ENCODE results near the gene DCLK1. TPM values are rescaled to one million over a fixed set of nuclear protein-coding genes. Genes with fewer than 3 reads are reported as not detected.

The DCLK1 gene
- total RNA-seq, 4 donors from 2014 or later = 3.8 to 10.0 (median 8.2) TPM

GRCh38 chr13:36051082-36051481 is 80.1 kb downstream of the DCLK1 start:
- Histone ChIP-seq H3K4me1 (no peaks in the 10 kb centered on the region), H3K4me3 (no peak overlapping the region), H3K27me3 (no peaks in the 10 kb centered on the region), H3K27ac (no peak overlapping the region), H3K36me3 (no peaks in the 10 kb centered on the region), H3K9me3 (no peaks in the 10 kb centered on the region)
- TF ChIP-seq POLR2A (IDR thresholded peaks at IDR 0.05) (no peak), CTCF (IDR thresholded peaks at IDR 0.05 in 4 of 5, conservative IDR thresholded peaks at IDR 0.05 in 1 of 5) (no peak)
- DNase-seq (no peak), ATAC-seq (peak; percentile 36 to 44)
- in situ Hi-C loops (cut with MboI; ENCODE audit: low sequenced_read_pairs in 4 of 4) (no loop called here), intact Hi-C loops (cut with DNase I; ENCODE audit: low total_unique reads) (no loop called here)

DNA sequence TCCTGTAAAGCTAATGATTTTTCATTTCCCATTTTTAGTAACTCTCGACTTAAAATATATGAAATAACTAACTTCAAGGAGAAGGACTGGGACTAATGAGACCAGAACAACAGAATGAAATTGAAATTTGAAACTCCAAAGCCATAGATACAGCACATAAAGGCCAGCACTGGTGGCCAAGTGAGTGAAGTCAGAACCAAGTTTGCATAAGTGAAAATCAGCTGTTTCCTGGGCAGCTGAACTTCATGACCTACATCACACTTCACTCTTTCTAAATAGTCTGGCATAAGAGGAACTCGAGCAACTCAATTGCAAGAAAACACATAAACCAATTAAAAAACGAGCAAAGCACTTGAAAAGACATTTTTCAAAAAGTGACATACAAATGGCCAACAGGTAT is 84.5 kb downstream of the DCLK1 start:
- no peak overlapping the region for H3K4me3 ChIP-seq
- H3K4me1 ChIP-seq = no peaks in the 10 kb centered on the region
- intact Hi-C loops (cut with DNase I; ENCODE audit: low total_unique reads) = no loop called here
- H3K27me3 ChIP-seq = no peaks in the 10 kb centered on the region
- no peak for DNase-seq
- no peaks in the 10 kb centered on the region for H3K9me3 ChIP-seq
- H3K36me3 ChIP-seq = no peaks in the 10 kb centered on the region
- no peak for ATAC-seq
- TF ChIP-seq CTCF (IDR thresholded peaks at IDR 0.05 in 4 of 5, conservative IDR thresholded peaks at IDR 0.05 in 1 of 5) (no peak), POLR2A (IDR thresholded peaks at IDR 0.05) (no peak)
- no peak overlapping the region for H3K27ac ChIP-seq
- in situ Hi-C loops (cut with MboI; ENCODE audit: low sequenced_read_pairs in 4 of 4) = no loop called here

- intact Hi-C loops (cut with DNase I; ENCODE audit: low total_unique reads) = no loop called here
- in situ Hi-C loops (cut with MboI; ENCODE audit: low sequenced_read_pairs in 4 of 4) = no loop called here
Measured at GRCh38 chr13:36038785-36039555, 92.2 kb downstream of the DCLK1 start.

DNA sequence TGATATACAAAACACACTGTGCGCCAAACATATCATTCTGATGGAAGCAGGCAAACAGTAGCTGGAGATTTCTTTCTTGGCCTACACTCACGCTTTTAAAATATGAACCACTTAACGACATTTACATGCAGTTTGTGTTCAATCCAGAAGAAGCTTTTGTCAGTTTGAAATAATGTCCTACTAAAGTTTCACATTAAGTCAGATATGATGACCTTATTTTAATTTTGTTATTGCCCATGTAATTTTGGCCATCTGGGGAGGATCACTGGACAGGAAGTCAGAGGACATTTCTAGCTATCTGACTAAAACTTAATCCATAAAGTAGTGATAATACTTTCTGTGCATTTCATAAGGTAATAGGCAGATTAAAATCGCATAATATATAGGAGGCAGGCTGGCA is 98.1 kb downstream of the DCLK1 start:
- H3K36me3 ChIP-seq = no peaks in the 10 kb centered on the region
- H3K9me3 ChIP-seq = no peaks in the 10 kb centered on the region
- in situ Hi-C loops (cut with MboI; ENCODE audit: low sequenced_read_pairs in 4 of 4) = no loop called here
- no peak for ATAC-seq
- H3K4me1 ChIP-seq = no peaks in the 10 kb centered on the region
- TF ChIP-seq CTCF (IDR thresholded peaks at IDR 0.05 in 4 of 5, conservative IDR thresholded peaks at IDR 0.05 in 1 of 5) (no peak), POLR2A (IDR thresholded peaks at IDR 0.05) (no peak)
- H3K27ac ChIP-seq = no peak overlapping the region
- H3K27me3 ChIP-seq = no peaks in the 10 kb centered on the region
- no peak overlapping the region for H3K4me3 ChIP-seq
- no peak for DNase-seq
- intact Hi-C loops (cut with DNase I; ENCODE audit: low total_unique reads) = no loop called here

More at GRCh38 chr13:36038785-36039555, 92.2 kb downstream of the DCLK1 start:
- peaks cover 0 to 8% of the 10 kb centered on the region in 2 donors for H3K4me1 ChIP-seq
- H3K36me3 ChIP-seq = no peaks in the 10 kb centered on the region
- H3K27ac ChIP-seq = no peak overlapping the region
- H3K9me3 ChIP-seq = no peaks in the 10 kb centered on the region
- ATAC-seq = peak; percentile 66 to 91
- no peaks in the 10 kb centered on the region for H3K27me3 ChIP-seq
- no peak for DNase-seq
- H3K4me3 ChIP-seq = no peak overlapping the region
- TF ChIP-seq CTCF (IDR thresholded peaks at IDR 0.05 in 4 of 5, conservative IDR thresholded peaks at IDR 0.05 in 1 of 5) = no peak
- TF ChIP-seq POLR2A (IDR thresholded peaks at IDR 0.05) = no peak

Data from gastrocnemius medialis (tissue), 4 donors.